Measurements from ENCODE around the gene TACR2. TPM values are rescaled to one million over a fixed set of nuclear protein-coding genes. Genes with fewer than 3 reads are reported as not detected.

The TACR2 gene
- total and polyA plus RNA-seq, 2 of the 13 experiments (the other 11 are each of a cell fraction or from before 2014, with no cell fraction given), result 0.04 TPM; not detected in 1

DNA sequence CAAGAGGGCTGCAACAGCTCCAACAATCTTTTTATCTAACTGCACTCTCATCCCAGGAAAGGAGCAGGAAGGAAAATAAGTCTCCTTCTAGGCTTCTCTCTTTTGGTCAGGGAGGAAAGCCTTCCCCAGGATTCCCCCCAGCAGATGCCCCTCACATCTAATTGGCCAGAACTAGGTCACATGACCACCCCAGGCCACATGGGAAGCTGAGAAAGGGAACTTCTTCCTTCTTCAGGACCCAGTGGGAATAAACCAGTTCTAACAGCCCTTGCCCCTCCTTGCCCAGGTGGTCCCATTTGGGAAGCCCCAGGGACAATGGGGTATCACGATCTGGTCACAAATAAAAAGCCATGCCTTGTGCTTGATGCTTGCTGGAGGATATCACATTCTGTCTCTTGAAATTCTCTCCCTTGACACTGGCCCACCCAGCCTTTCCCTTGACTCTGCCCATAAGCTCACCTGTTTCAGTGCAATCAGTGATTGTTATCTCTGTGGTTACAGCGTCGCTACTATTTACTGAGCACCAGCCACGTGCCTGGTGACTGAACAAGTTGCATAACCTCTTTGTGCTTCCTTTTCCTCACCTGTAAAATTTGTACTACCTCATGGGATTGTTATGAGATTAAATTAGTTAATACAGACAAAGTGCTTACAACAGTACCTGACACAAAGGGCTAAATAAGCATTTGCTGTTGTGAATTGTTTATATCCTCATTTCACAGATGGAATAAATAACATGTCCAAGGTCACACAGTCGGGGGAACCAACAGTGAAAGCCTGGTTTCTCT is 9.0 kb upstream of the TACR2 start (continued):
- TF ChIP-seq, protein P1, sequence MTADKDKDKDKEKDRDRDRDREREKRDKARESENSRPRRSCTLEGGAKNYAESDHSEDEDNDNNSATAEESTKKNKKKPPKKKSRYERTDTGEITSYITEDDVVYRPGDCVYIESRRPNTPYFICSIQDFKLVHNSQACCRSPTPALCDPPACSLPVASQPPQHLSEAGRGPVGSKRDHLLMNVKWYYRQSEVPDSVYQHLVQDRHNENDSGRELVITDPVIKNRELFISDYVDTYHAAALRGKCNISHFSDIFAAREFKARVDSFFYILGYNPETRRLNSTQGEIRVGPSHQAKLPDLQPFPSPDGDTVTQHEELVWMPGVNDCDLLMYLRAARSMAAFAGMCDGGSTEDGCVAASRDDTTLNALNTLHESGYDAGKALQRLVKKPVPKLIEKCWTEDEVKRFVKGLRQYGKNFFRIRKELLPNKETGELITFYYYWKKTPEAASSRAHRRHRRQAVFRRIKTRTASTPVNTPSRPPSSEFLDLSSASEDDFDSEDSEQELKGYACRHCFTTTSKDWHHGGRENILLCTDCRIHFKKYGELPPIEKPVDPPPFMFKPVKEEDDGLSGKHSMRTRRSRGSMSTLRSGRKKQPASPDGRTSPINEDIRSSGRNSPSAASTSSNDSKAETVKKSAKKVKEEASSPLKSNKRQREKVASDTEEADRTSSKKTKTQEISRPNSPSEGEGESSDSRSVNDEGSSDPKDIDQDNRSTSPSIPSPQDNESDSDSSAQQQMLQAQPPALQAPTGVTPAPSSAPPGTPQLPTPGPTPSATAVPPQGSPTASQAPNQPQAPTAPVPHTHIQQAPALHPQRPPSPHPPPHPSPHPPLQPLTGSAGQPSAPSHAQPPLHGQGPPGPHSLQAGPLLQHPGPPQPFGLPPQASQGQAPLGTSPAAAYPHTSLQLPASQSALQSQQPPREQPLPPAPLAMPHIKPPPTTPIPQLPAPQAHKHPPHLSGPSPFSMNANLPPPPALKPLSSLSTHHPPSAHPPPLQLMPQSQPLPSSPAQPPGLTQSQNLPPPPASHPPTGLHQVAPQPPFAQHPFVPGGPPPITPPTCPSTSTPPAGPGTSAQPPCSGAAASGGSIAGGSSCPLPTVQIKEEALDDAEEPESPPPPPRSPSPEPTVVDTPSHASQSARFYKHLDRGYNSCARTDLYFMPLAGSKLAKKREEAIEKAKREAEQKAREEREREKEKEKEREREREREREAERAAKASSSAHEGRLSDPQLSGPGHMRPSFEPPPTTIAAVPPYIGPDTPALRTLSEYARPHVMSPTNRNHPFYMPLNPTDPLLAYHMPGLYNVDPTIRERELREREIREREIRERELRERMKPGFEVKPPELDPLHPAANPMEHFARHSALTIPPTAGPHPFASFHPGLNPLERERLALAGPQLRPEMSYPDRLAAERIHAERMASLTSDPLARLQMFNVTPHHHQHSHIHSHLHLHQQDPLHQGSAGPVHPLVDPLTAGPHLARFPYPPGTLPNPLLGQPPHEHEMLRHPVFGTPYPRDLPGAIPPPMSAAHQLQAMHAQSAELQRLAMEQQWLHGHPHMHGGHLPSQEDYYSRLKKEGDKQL (CRISPR knock-in tag; IDR thresholded peaks at IDR 0.05; ENCODE audit: low read depth), result peak; percentile 66; the same call in 1 of the 2 replicates
- no peak for TF ChIP-seq EED (CRISPR knock-in tag; IDR thresholded peaks at IDR 0.05)
- TF ChIP-seq ZNF598 (CRISPR knock-in tag; IDR thresholded peaks at IDR 0.05; ENCODE audit: borderline replicate concordance), result no peak
- no peak for TF ChIP-seq SOX6 (IDR thresholded peaks at IDR 0.05)
- TF ChIP-seq SOX6 (CRISPR knock-in tag; IDR thresholded peaks at IDR 0.05), result peak; percentile 97
- TF ChIP-seq KMT2A (CRISPR knock-in tag; IDR thresholded peaks at IDR 0.05), result no peak
- TF ChIP-seq U2AF1 (optimal IDR thresholded peaks at IDR 0.05; ENCODE audit: low read depth, low read length), result no peak
- no peak for TF ChIP-seq ARHGAP35 (CRISPR knock-in tag; IDR thresholded peaks at IDR 0.05; ENCODE audit: borderline replicate concordance)
- TF ChIP-seq HNF4A (CRISPR knock-in tag; IDR thresholded peaks at IDR 0.05), result peak; percentile 63
- no peak; the same call in 1 of the 2 replicates for TF ChIP-seq JDP2 (CRISPR knock-in tag; IDR thresholded peaks at IDR 0.05; ENCODE audit: borderline replicate concordance)
- no peak for TF ChIP-seq ZFX (CRISPR knock-in tag; IDR thresholded peaks at IDR 0.05; ENCODE audit: low read depth)
- no peak for TF ChIP-seq ZBTB42 (CRISPR knock-in tag; IDR thresholded peaks at IDR 0.05)
- TF ChIP-seq, protein P2, sequence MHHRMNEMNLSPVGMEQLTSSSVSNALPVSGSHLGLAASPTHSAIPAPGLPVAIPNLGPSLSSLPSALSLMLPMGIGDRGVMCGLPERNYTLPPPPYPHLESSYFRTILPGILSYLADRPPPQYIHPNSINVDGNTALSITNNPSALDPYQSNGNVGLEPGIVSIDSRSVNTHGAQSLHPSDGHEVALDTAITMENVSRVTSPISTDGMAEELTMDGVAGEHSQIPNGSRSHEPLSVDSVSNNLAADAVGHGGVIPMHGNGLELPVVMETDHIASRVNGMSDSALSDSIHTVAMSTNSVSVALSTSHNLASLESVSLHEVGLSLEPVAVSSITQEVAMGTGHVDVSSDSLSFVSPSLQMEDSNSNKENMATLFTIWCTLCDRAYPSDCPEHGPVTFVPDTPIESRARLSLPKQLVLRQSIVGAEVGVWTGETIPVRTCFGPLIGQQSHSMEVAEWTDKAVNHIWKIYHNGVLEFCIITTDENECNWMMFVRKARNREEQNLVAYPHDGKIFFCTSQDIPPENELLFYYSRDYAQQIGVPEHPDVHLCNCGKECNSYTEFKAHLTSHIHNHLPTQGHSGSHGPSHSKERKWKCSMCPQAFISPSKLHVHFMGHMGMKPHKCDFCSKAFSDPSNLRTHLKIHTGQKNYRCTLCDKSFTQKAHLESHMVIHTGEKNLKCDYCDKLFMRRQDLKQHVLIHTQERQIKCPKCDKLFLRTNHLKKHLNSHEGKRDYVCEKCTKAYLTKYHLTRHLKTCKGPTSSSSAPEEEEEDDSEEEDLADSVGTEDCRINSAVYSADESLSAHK (CRISPR knock-in tag; IDR thresholded peaks at IDR 0.05; ENCODE audit: borderline replicate concordance), result no peak
- TF ChIP-seq MEIS1 (CRISPR knock-in tag; IDR thresholded peaks at IDR 0.05; ENCODE audit: borderline replicate concordance), result no peak
- TF ChIP-seq MYC (CRISPR knock-in tag; IDR thresholded peaks at IDR 0.05; ENCODE audit: borderline replicate concordance), result no peak
- peak; percentile 65; the same call in 1 of the 2 replicates for TF ChIP-seq MXD4 (CRISPR knock-in tag; IDR thresholded peaks at IDR 0.05)
- no peak for TF ChIP-seq HMGA1 (CRISPR knock-in tag; conservative IDR thresholded peaks at IDR 0.05)
- TF ChIP-seq, protein P3, sequence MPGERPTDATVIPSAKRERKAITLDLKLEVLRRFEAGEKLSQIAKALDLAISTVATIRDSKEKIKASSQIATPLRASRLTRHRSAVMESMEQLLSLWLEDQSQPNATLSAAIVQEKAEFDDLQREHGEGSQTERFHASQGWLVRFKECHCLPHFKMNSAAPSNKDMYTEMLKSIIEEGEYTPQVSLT (CRISPR knock-in tag; IDR thresholded peaks at IDR 0.05; ENCODE audit: borderline replicate concordance, low read depth), result no peak
- no peak for TF ChIP-seq ZNF446 (CRISPR knock-in tag; IDR thresholded peaks at IDR 0.05)
- no peak for TF ChIP-seq MBNL3 (CRISPR knock-in tag; conservative IDR thresholded peaks at IDR 0.05)
- no peak for TF ChIP-seq ZNF775 (CRISPR knock-in tag; IDR thresholded peaks at IDR 0.05; ENCODE audit: borderline replicate concordance)

Measured in HepG2 (cell line).